GM13977 (cell line): ENCODE data around the gene GPR183.
A peak's percentile ranks its signal among the peaks of the same experiment; 100 is the strongest.

ENCODE experiments used
- DNase-seq: peaks from one replicate; pipeline ENCODE4 v3.0.0; 2012; ENCODE audit warnings: low spot score
- in situ Hi-C: fragments of 300-500 bp; cut with MboI; formaldehyde crosslinking; loops from one replicate; pipeline ENCODE4 v1.12.0; 2022; ENCODE audit warnings: low sequenced_read_pairs, low pct_unique_long_range_greater_than_20kb, mixed read lengths, inconsistent platforms; ENCODE audit not compliant: unreplicated experiment
- TF ChIP-seq, protein P1 (sequence below): IDR thresholded peaks from 2 replicates; pipeline ENCODE4 v1.5.1; 2012; ENCODE audit warnings: mild to moderate bottlenecking, control low read depth; ENCODE audit not compliant: insufficient read depth; ENCODE audit errors: extremely low read depth, missing control alignments

The GPR183 gene

DNA sequence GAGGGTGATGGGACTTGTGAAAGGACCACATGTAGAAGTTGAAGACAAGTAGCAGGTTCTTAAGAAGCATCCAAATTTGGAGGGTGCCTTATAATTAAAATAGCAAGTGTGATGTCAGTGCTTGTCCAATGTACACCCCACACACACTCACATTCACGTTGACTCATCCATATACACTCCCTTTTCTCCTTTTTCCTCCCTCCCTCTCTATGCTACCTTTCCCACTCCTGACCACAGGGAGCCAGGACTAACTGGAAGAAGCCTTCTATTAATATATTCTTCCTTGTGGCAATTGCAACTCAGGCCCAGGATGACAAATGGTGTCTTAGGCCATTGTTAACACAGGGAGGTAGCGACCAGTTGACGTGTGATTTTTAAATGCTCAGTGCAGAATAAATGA lies 16.3 kb upstream of the GPR183 start:
- in situ Hi-C loops, result no loop called here
- no peak for DNase-seq
- TF ChIP-seq, protein P1, sequence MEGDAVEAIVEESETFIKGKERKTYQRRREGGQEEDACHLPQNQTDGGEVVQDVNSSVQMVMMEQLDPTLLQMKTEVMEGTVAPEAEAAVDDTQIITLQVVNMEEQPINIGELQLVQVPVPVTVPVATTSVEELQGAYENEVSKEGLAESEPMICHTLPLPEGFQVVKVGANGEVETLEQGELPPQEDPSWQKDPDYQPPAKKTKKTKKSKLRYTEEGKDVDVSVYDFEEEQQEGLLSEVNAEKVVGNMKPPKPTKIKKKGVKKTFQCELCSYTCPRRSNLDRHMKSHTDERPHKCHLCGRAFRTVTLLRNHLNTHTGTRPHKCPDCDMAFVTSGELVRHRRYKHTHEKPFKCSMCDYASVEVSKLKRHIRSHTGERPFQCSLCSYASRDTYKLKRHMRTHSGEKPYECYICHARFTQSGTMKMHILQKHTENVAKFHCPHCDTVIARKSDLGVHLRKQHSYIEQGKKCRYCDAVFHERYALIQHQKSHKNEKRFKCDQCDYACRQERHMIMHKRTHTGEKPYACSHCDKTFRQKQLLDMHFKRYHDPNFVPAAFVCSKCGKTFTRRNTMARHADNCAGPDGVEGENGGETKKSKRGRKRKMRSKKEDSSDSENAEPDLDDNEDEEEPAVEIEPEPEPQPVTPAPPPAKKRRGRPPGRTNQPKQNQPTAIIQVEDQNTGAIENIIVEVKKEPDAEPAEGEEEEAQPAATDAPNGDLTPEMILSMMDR, result no peak

DNA sequence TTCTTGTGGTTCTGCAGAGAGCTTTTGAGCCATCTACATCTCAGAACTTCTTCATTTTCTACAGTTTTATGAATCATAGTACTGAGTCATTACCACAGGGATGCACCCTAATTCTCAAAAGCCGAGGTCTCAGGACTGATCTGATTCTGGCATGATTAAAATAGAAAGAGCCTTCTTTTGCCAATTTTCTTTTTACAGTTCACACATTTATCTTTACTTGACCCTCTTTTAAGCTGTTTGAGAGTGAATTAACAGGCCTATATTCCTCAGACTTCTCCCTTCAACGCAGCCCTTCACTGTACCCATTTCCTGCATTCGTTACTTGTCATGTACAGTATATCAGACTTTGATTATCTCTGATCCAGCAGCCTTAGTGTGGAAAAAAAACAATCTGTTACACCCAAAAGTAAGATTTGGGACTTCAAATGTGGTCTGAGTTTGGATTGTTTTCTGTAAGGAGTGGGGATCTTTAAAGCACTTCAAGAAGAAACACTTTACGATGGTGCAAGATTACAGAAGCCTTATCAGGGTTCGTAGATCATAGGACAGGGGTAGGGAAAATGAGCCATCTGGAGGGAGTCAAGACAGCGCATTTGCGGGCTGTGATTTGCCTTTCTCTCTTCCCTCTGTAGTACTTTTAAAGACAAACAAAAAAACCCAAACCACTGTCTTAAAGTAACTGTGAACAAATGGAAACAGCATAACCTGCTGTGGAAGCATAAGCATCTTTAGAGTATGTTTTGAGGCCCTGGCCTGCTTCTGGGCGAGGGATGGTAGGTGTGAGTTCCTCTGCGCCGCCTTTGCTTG lies 15.3 kb upstream of the GPR183 start:
- DNase-seq, result peak; percentile 72
- TF ChIP-seq, protein P1, result no peak
- in situ Hi-C loops, result no loop called here

DNA sequence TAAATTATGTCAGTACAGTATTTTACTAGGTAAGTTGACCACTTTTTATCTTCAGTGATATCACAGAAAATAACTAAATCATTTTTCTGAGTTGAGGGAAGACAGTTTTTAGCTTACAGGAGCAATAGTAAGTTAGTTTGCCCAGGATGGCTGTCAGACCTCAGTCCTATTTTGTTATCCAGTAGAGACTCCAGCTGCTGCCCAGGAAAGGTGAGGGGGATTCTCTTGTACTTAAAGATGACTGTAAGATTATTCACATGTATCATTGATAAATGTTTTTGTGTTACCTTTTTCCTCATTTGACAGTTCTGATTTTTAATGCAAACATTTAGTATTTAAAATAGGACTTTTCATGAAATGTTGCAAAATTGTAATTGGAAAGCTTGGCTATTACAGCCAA lies 14.5 kb upstream of the GPR183 start:
- TF ChIP-seq, protein P1, result no peak
- DNase-seq, result no peak
- in situ Hi-C loops, result no loop called here

DNA sequence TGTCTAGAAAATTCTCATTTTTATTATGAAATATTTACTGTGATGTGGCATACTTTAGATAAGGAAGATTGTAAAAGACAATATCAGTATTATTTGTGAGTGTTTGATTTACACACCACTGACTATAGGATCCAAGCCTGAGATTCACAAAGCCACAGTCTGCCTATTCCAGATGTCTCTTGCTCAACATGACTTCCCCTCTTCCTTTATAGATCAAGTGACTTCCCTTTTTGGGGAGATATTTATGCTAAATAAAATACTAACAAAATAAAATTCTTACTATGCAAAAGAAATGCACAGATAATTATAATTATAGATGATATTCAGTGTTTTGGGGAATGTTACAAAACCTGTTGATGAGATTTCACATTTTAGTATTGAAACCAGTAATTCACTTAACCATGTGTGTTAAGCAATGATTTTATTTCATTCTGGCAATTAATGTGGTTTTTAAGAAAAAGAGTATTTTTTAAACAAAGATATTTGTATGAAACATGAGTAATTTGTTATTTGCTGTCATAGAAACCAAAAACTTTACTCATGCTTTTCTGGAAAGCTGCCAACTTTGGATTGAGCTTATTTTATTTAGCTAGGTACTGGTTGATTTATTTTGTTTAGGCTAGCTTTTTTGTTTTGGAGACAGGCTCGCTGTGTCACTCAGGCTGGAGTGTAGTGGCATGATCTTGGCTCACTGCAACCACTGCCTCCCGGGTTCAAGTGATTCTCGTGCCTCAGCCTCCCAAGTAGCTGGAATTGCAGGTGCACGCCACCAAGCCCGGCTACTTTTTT lies 13.7 kb upstream of the GPR183 start:
- TF ChIP-seq, protein P1, result no peak
- no peak for DNase-seq
- in situ Hi-C loops, result no loop called here

DNA sequence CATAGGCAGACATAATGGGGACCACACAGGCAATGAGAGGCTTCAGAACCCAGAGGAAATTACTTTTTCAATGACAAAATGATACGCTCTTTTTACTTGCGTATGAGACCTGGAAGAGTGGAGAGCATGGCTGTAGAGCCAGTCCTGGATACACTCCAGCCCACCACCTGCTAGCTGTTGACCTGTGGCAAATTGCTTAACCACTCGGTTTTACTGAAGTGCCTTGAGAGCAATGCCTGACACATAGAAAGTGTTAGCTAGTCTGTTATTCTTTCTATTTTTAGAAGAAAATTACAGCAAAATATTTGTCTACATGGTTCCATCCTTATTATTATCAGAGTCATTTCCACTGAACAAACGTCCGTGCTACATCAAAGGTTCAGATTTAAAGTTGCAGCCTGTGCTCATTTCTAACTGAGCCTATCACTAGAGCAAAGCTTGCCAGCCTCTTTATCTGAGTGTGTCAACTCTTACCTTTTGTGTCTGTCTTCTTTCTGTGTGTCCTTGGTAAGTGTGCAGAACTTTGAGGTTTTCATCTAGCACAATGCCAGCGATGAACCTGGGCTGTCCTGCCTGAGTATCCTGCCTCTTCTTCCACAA lies 9.6 kb upstream of the GPR183 start:
- in situ Hi-C loops, result no loop called here
- TF ChIP-seq, protein P1, result no peak
- DNase-seq, result no peak

DNA sequence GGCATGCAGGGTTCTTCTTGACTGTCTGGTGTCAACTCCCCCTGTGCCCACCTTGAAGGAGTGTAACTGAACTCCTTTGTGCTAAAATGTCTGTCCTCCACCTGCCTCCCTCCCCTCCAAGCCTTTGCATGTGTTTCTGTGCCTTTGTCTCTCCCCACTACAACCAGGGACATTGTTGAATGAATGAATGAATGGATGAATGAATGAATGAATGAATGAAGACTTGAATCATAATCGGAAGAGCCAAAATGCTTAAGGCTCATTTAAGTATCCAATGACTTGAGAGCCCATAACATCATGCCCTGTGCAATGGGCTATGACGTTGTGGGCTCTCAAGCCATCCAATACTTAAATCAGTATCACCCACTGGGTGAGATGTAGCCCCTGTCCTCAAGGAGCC lies 9.0 kb upstream of the GPR183 start:
- in situ Hi-C loops, result no loop called here
- TF ChIP-seq, protein P1, result no peak
- DNase-seq, result no peak
